Natural killer cell (primary cell): Measurements from ENCODE around the gene DLEC1. TPM values are rescaled to one million over a fixed set of nuclear protein-coding genes. Genes with fewer than 3 reads are reported as not detected.
A peak's percentile ranks its signal among the peaks of the same experiment; 100 is the strongest.

Source experiments
- ATAC-seq, 3 donors: fragments of 150-1000 bp in 2 of 3; fragments of 200-7000 bp in 1 of 3; cut with Tn5 transposase; 1 replicate in 1 of 3; 2 replicates in 2 of 3; pipeline ENCODE4 v1.10.0; 2021; ENCODE audit warnings: mild to moderate bottlenecking in 2 of 3, moderate library complexity in 2 of 3
- DNase-seq, 2 donors: peaks; one replicate each; pipeline versions ENCODE4 v3.0.0 to v3.0.0-alpha.2; 2013 to 2021; ENCODE audit warnings: mixed read lengths in 1 of 2
- H3K27ac ChIP-seq: one replicate; pipeline ENCODE4 v1.5.1; 2013; ENCODE audit warnings: mild to moderate bottlenecking, low read length
- H3K27me3 ChIP-seq: one replicate; pipeline ENCODE4 v1.6.1; 2013; ENCODE audit warnings: low read length; ENCODE audit not compliant: control insufficient read depth, insufficient read depth
- H3K36me3 ChIP-seq: one replicate; pipeline ENCODE4 v1.6.1; 2013; ENCODE audit warnings: low read length; ENCODE audit not compliant: control insufficient read depth, insufficient read depth
- H3K4me1 ChIP-seq: one replicate; pipeline ENCODE4 v1.6.1; 2013; ENCODE audit warnings: low read length; ENCODE audit not compliant: control insufficient read depth, insufficient read depth
- H3K4me3 ChIP-seq: one replicate; pipeline ENCODE4 v1.5.1; 2013; ENCODE audit warnings: low read length
- H3K9me3 ChIP-seq: one replicate; pipeline ENCODE4 v1.6.1; 2013; ENCODE audit warnings: low read length; ENCODE audit not compliant: control insufficient read depth, insufficient read depth
- H3K27ac Mint-ChIP-seq, 2 donors: one replicate each; pipeline ENCODE4 v1.8.0; 2022; ENCODE audit warnings: mild to moderate bottlenecking in 2 of 2, mixed read lengths in 2 of 2, moderate library complexity in 1 of 2
- H3K27me3 Mint-ChIP-seq, 2 donors: one replicate each; pipeline ENCODE4 v1.8.0; 2022; ENCODE audit warnings: low read depth in 2 of 2, mixed read lengths in 2 of 2
- H3K36me3 Mint-ChIP-seq: one replicate; pipeline ENCODE4 v1.8.0; 2022; ENCODE audit warnings: mixed read lengths
- H3K4me1 Mint-ChIP-seq, 2 donors: one replicate each; pipeline ENCODE4 v1.8.0; 2022; ENCODE audit warnings: mixed read lengths in 2 of 2
- H3K4me3 Mint-ChIP-seq: one replicate; pipeline ENCODE4 v1.8.0; 2022; ENCODE audit warnings: mild to moderate bottlenecking, moderate library complexity, mixed read lengths
- H3K9me3 Mint-ChIP-seq, 2 donors: one replicate each; pipeline ENCODE4 v1.8.0; 2022; ENCODE audit warnings: mixed read lengths in 2 of 2
- WGBS: methylation state at CpG from one replicate; pipeline ENCODE4 v1.1.7; 2013; ENCODE audit warnings: missing lambda C conversion rate; ENCODE audit not compliant: insufficient coverage; 5-methylcytosine and 5-hydroxymethylcytosine counted together
- intact Hi-C: fragments of 100-400 bp; cut with micrococcal nuclease; formaldehyde crosslinking; loops from one replicate; pipeline ENCODE4 v1.14.2; 2022
- total RNA-seq, 4 donors: library from RNA; stranded (reverse); fragments of 120-200 nt in 1 of 4; gene quantifications; one replicate each; pipeline versions ENCODE4 v1.2.3 to v1.2.4, GENCODE V29; 2013 to 2022
- TF ChIP-seq, protein P1 (sequence below): fragments of 200-600 bp; IDR thresholded peaks from one replicate; pipeline ENCODE4 v1.8.0; 2022; ENCODE audit warnings: antibody characterized with exemption

DLEC1 gene
- total RNA-seq, 3 donors from 2014 or later (not counting 1 experiment from before 2014, with no cell fraction given), result 6.1 to 7.5 (median 7.0) TPM

DNA sequence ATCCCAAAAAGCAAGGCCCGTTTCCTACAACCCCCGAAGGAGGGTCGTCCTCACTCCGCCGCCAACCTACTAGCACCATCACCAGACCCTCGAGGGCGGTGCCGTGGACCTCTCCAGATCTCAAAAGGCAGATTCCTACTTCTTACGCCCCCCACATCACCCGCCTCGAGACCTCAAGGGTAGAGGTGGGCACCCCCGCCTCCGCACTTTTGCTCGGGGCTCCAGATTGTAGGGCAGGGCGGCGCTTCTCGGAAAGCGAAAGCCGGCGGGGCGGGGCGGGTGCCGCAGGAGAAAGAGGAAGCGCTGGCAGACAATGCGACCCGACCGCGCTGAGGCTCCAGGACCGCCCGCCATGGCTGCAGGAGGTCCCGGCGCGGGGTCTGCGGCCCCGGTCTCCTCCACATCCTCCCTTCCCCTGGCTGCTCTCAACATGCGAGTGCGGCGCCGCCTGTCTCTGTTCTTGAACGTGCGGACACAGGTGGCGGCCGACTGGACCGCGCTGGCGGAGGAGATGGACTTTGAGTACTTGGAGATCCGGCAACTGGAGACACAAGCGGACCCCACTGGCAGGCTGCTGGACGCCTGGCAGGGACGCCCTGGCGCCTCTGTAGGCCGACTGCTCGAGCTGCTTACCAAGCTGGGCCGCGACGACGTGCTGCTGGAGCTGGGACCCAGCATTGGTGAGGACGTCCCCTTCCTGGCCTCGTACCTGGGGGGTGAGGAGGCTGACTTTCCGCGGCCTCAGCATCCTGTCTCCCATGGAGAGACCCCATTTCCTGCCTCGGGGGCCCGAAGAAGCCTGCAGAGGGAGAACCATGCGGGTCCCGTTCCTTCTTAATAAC is 99.6 kb downstream of the DLEC1 start, which contains the start of gene MYD88:
TSS of gene MYD88 (plus strand) at position 313 of the 842 bp plus-strand sequence. CDS start at position 353, 40 bp downstream.
- Histone ChIP-seq H3K4me1 (peaks cover 55% of the 10 kb centered on the region), H3K27me3 (no peaks in the 10 kb centered on the region), H3K9me3 (no peaks in the 10 kb centered on the region), H3K27ac (peak within 1 kb of the TSS; percentile 95), H3K36me3 (peaks cover 21% of the 10 kb centered on the region), H3K4me3 (peak within 1 kb of the TSS; percentile 95)
- peak; percentile 75 to 87 for DNase-seq
- Mint-ChIP-seq H3K36me3 (no peaks in the 10 kb centered on the region), H3K4me1 (peaks cover 68 to 70% of the 10 kb centered on the region in 2 donors), H3K27me3 (no peaks in the 10 kb centered on the region), H3K9me3 (no peaks in the 10 kb centered on the region), H3K27ac (peak within 1 kb of the TSS; percentile 95), H3K4me3 (peak within 1 kb of the TSS; percentile 99)
- intact Hi-C loops, result no loop called here
- peak; percentile 50 to 70 (median 51) for ATAC-seq
- under 1% methylated on average over 65 of the region's 65 CpGs for WGBS
- TF ChIP-seq, protein P1, sequence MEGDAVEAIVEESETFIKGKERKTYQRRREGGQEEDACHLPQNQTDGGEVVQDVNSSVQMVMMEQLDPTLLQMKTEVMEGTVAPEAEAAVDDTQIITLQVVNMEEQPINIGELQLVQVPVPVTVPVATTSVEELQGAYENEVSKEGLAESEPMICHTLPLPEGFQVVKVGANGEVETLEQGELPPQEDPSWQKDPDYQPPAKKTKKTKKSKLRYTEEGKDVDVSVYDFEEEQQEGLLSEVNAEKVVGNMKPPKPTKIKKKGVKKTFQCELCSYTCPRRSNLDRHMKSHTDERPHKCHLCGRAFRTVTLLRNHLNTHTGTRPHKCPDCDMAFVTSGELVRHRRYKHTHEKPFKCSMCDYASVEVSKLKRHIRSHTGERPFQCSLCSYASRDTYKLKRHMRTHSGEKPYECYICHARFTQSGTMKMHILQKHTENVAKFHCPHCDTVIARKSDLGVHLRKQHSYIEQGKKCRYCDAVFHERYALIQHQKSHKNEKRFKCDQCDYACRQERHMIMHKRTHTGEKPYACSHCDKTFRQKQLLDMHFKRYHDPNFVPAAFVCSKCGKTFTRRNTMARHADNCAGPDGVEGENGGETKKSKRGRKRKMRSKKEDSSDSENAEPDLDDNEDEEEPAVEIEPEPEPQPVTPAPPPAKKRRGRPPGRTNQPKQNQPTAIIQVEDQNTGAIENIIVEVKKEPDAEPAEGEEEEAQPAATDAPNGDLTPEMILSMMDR, result no peak

DNA sequence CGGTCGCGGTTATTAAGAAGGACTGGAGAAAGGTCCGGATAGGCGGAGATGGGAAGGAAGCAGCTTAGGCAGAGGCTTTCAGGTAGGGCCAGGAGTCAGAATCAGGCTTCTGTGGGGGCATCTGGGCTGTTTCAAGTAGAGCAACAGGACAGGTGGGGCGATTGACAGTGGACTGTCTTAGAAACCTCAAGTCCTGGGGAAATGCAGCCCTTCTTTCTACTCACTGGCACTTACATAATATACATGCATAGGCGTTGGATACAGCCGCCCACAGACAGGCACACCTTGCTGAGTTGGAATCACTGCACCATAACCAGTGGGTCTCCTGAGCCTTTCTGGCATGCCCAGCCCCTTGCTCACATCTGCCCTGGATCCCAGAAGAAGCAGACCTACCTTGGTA is 100.2 kb downstream of the DLEC1 start:
- TF ChIP-seq, protein P1, result no peak
- H3K9me3 ChIP-seq, result no peaks in the 10 kb centered on the region
- no peak for ATAC-seq
- H3K4me3 ChIP-seq, result peak overlapping the region; percentile 95
- DNase-seq, result no peak
- intact Hi-C loops, result no loop called here
- H3K27me3 Mint-ChIP-seq, result no peaks in the 10 kb centered on the region
- peak overlapping the region; percentile 95 for H3K27ac ChIP-seq
- peaks cover 15% of the 10 kb centered on the region for H3K36me3 ChIP-seq
- H3K4me1 ChIP-seq, result peaks cover 55% of the 10 kb centered on the region
- WGBS, result 1% methylated on average over 8 of the region's 8 CpGs
- H3K9me3 Mint-ChIP-seq, result no peaks in the 10 kb centered on the region
- H3K4me3 Mint-ChIP-seq, result peak overlapping the region; percentile 99
- peak overlapping the region; percentile 95 for H3K27ac Mint-ChIP-seq
- no peaks in the 10 kb centered on the region for H3K27me3 ChIP-seq
- peaks cover 65 to 67% of the 10 kb centered on the region in 2 donors for H3K4me1 Mint-ChIP-seq
- no peaks in the 10 kb centered on the region for H3K36me3 Mint-ChIP-seq

DNA sequence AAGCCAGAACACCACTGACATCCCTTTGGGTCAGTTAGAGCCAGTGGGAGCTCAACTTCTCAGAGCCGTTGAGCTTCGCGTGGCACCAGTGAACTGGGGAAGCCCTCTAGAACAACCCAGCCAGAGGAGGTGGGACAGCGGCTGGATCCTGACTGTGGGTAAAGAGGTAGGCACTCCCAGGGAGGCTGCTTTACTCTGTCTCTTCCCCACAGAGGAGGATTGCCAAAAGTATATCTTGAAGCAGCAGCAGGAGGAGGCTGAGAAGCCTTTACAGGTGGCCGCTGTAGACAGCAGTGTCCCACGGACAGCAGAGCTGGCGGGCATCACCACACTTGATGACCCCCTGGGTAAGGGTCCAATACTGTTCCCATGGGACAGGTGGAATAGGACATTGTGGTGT is 100.6 kb downstream of the DLEC1 start:
- H3K27me3 Mint-ChIP-seq, result no peaks in the 10 kb centered on the region
- Histone ChIP-seq H3K9me3 (no peaks in the 10 kb centered on the region), H3K27me3 (no peaks in the 10 kb centered on the region), H3K4me3 (peak overlapping the region; percentile 95), H3K4me1 (peaks cover 55% of the 10 kb centered on the region), H3K36me3 (peaks cover 14% of the 10 kb centered on the region), H3K27ac (peak overlapping the region; percentile 95)
- H3K9me3 Mint-ChIP-seq, result no peaks in the 10 kb centered on the region
- H3K4me1 Mint-ChIP-seq, result peaks cover 62 to 64% of the 10 kb centered on the region in 2 donors
- TF ChIP-seq, protein P1, result no peak
- peak overlapping the region; percentile 99 for H3K4me3 Mint-ChIP-seq
- intact Hi-C loops, result no loop called here
- H3K27ac Mint-ChIP-seq, result peak overlapping the region; percentile 95
- 75% methylated on average over 7 of the region's 7 CpGs for WGBS
- peak in 1 of 2 donors; percentile 17 for DNase-seq
- no peaks in the 10 kb centered on the region for H3K36me3 Mint-ChIP-seq
- ATAC-seq, result no peak
